ENCODE data around the gene ZNF438. TPM values are rescaled to one million over a fixed set of nuclear protein-coding genes. Genes with fewer than 3 reads are reported as not detected.

The ZNF438 gene
- total RNA-seq, 4 donors from 2014 or later, result 3.7 to 8.3 (median 7.3) TPM

- no peak overlapping the region for H3K4me3 ChIP-seq
- H3K27ac ChIP-seq, result no peak overlapping the region
- peak in 1 of 3 donors; percentile 58 for DNase-seq
- no peak for TF ChIP-seq POLR2A (IDR thresholded peaks at IDR 0.05)
- H3K36me3 ChIP-seq, result no peaks in the 10 kb centered on the region
- peaks cover 0 to 7% (median 0%) of the 10 kb centered on the region in 4 donors for H3K4me1 ChIP-seq
- no peaks in the 10 kb centered on the region for H3K27me3 ChIP-seq
- H3K9me3 ChIP-seq, result no peaks in the 10 kb centered on the region
Measured at GRCh38 chr10:31000071-31000782, 31.4 kb downstream of the ZNF438 start.

- no peaks in the 10 kb centered on the region for H3K9me3 ChIP-seq
- no peaks in the 10 kb centered on the region for H3K27me3 ChIP-seq
- H3K36me3 ChIP-seq, result no peaks in the 10 kb centered on the region
- H3K4me1 ChIP-seq, result peaks cover 0 to 7% (median 0%) of the 10 kb centered on the region in 4 donors
- H3K4me3 ChIP-seq, result peak overlapping the region in 1 of 4 donors; percentile 24
- no peak for TF ChIP-seq CTCF (IDR thresholded peaks at IDR 0.05)
- peak overlapping the region; percentile 32 to 72 (median 52) for H3K27ac ChIP-seq
- DNase-seq, result peak in 1 of 3 donors; percentile 50
Measured at GRCh38 chr10:30999070-30999712, 32.5 kb downstream of the ZNF438 start.

GRCh38 chr10:30997536-30998235 lies 34.0 kb downstream of the ZNF438 start:
- H3K27me3 ChIP-seq, result no peaks in the 10 kb centered on the region
- no peaks in the 10 kb centered on the region for H3K36me3 ChIP-seq
- peak overlapping the region in 1 of 4 donors; percentile 10 for H3K4me3 ChIP-seq
- TF ChIP-seq CTCF (IDR thresholded peaks at IDR 0.05) (no peak), POLR2A (IDR thresholded peaks at IDR 0.05) (no peak)
- DNase-seq, result no peak
- peaks cover 0 to 7% (median 0%) of the 10 kb centered on the region in 4 donors for H3K4me1 ChIP-seq
- no peak overlapping the region for H3K27ac ChIP-seq
- no peaks in the 10 kb centered on the region for H3K9me3 ChIP-seq

- Histone ChIP-seq H3K4me3 (no peak overlapping the region), H3K36me3 (no peaks in the 10 kb centered on the region), H3K27me3 (no peaks in the 10 kb centered on the region), H3K4me1 (peaks cover 0 to 7% (median 0%) of the 10 kb centered on the region in 4 donors), H3K9me3 (no peaks in the 10 kb centered on the region), H3K27ac (no peak overlapping the region)
- no peak for DNase-seq
- no peak for TF ChIP-seq CTCF (IDR thresholded peaks at IDR 0.05)
- TF ChIP-seq POLR2A (IDR thresholded peaks at IDR 0.05), result no peak
Measured at GRCh38 chr10:30996481-30997005, 35.1 kb downstream of the ZNF438 start.

GRCh38 chr10:30995081-30995770 lies 36.4 kb downstream of the ZNF438 start:
- TF ChIP-seq CTCF (IDR thresholded peaks at IDR 0.05), result no peak
- Histone ChIP-seq H3K27me3 (no peaks in the 10 kb centered on the region), H3K9me3 (no peaks in the 10 kb centered on the region), H3K4me3 (no peak overlapping the region), H3K36me3 (no peaks in the 10 kb centered on the region), H3K4me1 (peaks cover 0 to 7% (median 0%) of the 10 kb centered on the region in 4 donors), H3K27ac (no peak overlapping the region)
- DNase-seq, result no peak

Data from Peyer's patch (tissue), 4 donors.